H1 (cell line): ENCODE data around the gene ATP13A2. TPM values are rescaled to one million over a fixed set of nuclear protein-coding genes. Genes with fewer than 3 reads are reported as not detected.

Source experiments
- CTCF ChIA-PET: fragments of 300-600 bp; sonication (Branson Sonifier 250); formaldehyde crosslinking; loops from one replicate; lab custom pipeline; 2021; ENCODE audit not compliant: partially characterized antibody; lab: Charles Lee
- POLR2A ChIA-PET: fragments of 300-600 bp; sonication (Branson Sonifier 250); formaldehyde crosslinking; loops from one replicate; lab custom pipeline; 2021; ENCODE audit warnings: inconsistent platforms; ENCODE audit not compliant: partially characterized antibody; lab: Charles Lee
- DNase-seq, 2 experiments: peaks; one replicate each; pipeline versions ENCODE4 v3.0.0 to v3.0.0-alpha.2; 2010 to 2022; ENCODE audit warnings: low spot score in 2 of 2, low read depth in 1 of 2, mixed read lengths in 1 of 2
- FAIRE-seq: peaks from 2 replicates; lab custom pipeline; 2011; peaks lifted over from hg19 to GRCh38; lab: Jason Lieb, UNC
- H2AFZ ChIP-seq: 2 replicates; pipeline ENCODE4 v1.8.1; 2012; ENCODE audit warnings: low read length, inconsistent platforms
- H2AK5ac ChIP-seq: 2 replicates; pipeline ENCODE4 v1.6.1; 2013; ENCODE audit warnings: low read depth, low read length
- H2BK120ac ChIP-seq: replicated peaks from 2 replicates; pipeline ENCODE3; 2013; ENCODE audit warnings: low read depth, low read length, inconsistent platforms
- H2BK12ac ChIP-seq: 2 replicates; pipeline ENCODE4 v1.6.1; 2013; ENCODE audit warnings: low read depth, low read length
- H2BK15ac ChIP-seq: 2 replicates; pipeline ENCODE4 v1.6.1; 2013; ENCODE audit warnings: low read length
- H2BK20ac ChIP-seq: 2 replicates; pipeline ENCODE4 v1.6.1; 2013; ENCODE audit warnings: low read length
- H2BK5ac ChIP-seq: 2 replicates; pipeline ENCODE4 v1.6.1; 2013; ENCODE audit warnings: low read depth, low read length
- H3K14ac ChIP-seq: 2 replicates; pipeline ENCODE4 v1.6.1; 2013; ENCODE audit warnings: inconsistent platforms; ENCODE audit not compliant: insufficient read length
- H3K18ac ChIP-seq: 2 replicates; pipeline ENCODE4 v1.6.1; 2013; ENCODE audit warnings: low read length; ENCODE audit errors: extremely low read depth
- H3K23ac ChIP-seq: 2 replicates; pipeline ENCODE4 v1.6.1; 2013; ENCODE audit warnings: inconsistent platforms; ENCODE audit not compliant: insufficient read length
- H3K23me2 ChIP-seq: 2 replicates; pipeline ENCODE4 v1.6.1; 2013; ENCODE audit warnings: low read depth, low read length
- H3K27ac ChIP-seq: 2 replicates; pipeline ENCODE4 v1.6.1; 2011; ENCODE audit warnings: low read depth, low read length, inconsistent platforms
- H3K27me3 ChIP-seq, 4 experiments: replicated peaks in 1 of 4; 1 replicate in 1 of 4; 2 replicates in 3 of 4; pipeline versions ENCODE4 v1.6.1 to v1.8.1; 2011 to 2013; ENCODE audit warnings: low read length in 3 of 4, mild to moderate bottlenecking in 3 of 4, inconsistent platforms in 2 of 4, mixed read lengths in 2 of 4, moderate library complexity in 1 of 4; ENCODE audit not compliant: control insufficient read depth in 3 of 4, insufficient read depth in 3 of 4; ENCODE audit errors: extremely low read depth in 1 of 4
- H3K36me3 ChIP-seq, 4 experiments: 2 replicates each; pipeline versions ENCODE4 v1.6.1 to v1.8.1; 2011 to 2013; ENCODE audit warnings: mild to moderate bottlenecking in 4 of 4, low read length in 3 of 4, moderate library complexity in 2 of 4, control low read depth in 1 of 4, inconsistent platforms in 1 of 4; ENCODE audit not compliant: insufficient read depth in 4 of 4, control insufficient read depth in 2 of 4
- H3K4ac ChIP-seq: replicated peaks from 2 replicates; pipeline ENCODE3; 2013; ENCODE audit warnings: low read length, low read depth, mixed read lengths, inconsistent platforms; ENCODE audit not compliant: insufficient read length
- H3K4me1 ChIP-seq, 4 experiments: replicated peaks in 1 of 4; 1 replicate in 1 of 4; 2 replicates in 3 of 4; pipeline versions ENCODE4 v1.6.1 to v1.8.1; 2011 to 2013; ENCODE audit warnings: low read length in 3 of 4, inconsistent platforms in 2 of 4, mixed read lengths in 1 of 4; ENCODE audit not compliant: insufficient read depth in 4 of 4, control insufficient read depth in 3 of 4
- H3K4me2 ChIP-seq, 2 experiments: 2 replicates each; pipeline versions ENCODE4 v1.6.1 to v1.8.1; 2011 to 2013; ENCODE audit warnings: low read depth in 2 of 2, low read length in 2 of 2, control low read depth in 1 of 2, inconsistent platforms in 1 of 2, mild to moderate bottlenecking in 1 of 2; ENCODE audit not compliant: insufficient read depth in 1 of 2
- H3K4me3 ChIP-seq, 4 experiments: fragments of 200-600, 300-600 bp in 1 of 4; sonication (generic), shearing (Covaris generic), sonication (Bioruptor Twin) in 1 of 4; 2 replicates each; pipeline versions ENCODE4 v1.5.1 to v1.8.1; 2011 to 2016; ENCODE audit warnings: low read length in 4 of 4, low read depth in 3 of 4, control low read depth in 2 of 4, inconsistent platforms in 2 of 4, mild to moderate bottlenecking in 2 of 4, mixed read lengths in 1 of 4, moderate library complexity in 1 of 4; ENCODE audit not compliant: insufficient read depth in 2 of 4; ENCODE audit errors: extremely low read depth in 1 of 4
- H3K56ac ChIP-seq: replicated peaks from 2 replicates; pipeline ENCODE3; 2013; ENCODE audit warnings: low read depth, mild to moderate bottlenecking, mixed read lengths, low read length, inconsistent platforms; ENCODE audit not compliant: insufficient read length
- H3K79me1 ChIP-seq: 2 replicates; pipeline ENCODE4 v1.6.1; 2013; ENCODE audit warnings: low read depth, low read length, control low read depth
- H3K79me2 ChIP-seq, 2 experiments: 2 replicates each; pipeline versions ENCODE4 v1.6.1 to v1.8.1; 2012 to 2013; ENCODE audit warnings: low read length in 2 of 2, mild to moderate bottlenecking in 2 of 2, inconsistent platforms in 1 of 2; ENCODE audit not compliant: insufficient read depth in 2 of 2, control insufficient read depth in 1 of 2
- H3K9ac ChIP-seq, 4 experiments: replicated peaks in 1 of 4; 1 replicate in 1 of 4; 2 replicates in 3 of 4; pipeline versions ENCODE4 v1.6.1 to v1.8.1; 2011 to 2013; ENCODE audit warnings: low read depth in 3 of 4, low read length in 3 of 4, control low read depth in 2 of 4, mild to moderate bottlenecking in 2 of 4, moderate library complexity in 2 of 4, inconsistent platforms in 1 of 4; ENCODE audit errors: extremely low read depth in 1 of 4
- H3K9me3 ChIP-seq, 2 experiments: 2 replicates each; pipeline versions ENCODE4 v1.6.1 to v1.8.1; 2012 to 2013; ENCODE audit warnings: mild to moderate bottlenecking in 2 of 2, moderate library complexity in 2 of 2, control low read depth in 1 of 2, inconsistent platforms in 1 of 2, low read depth in 1 of 2, low read length in 1 of 2, mixed read lengths in 1 of 2; ENCODE audit not compliant: insufficient read depth in 2 of 2
- H4K20me1 ChIP-seq, 2 experiments: replicated peaks in 1 of 2; 2 replicates each; pipeline versions ENCODE3 to v1.8.1; 2011 to 2013; ENCODE audit warnings: inconsistent platforms in 2 of 2, low read length in 2 of 2, mild to moderate bottlenecking in 1 of 2; ENCODE audit not compliant: insufficient read depth in 2 of 2, control insufficient read depth in 1 of 2
- H4K5ac ChIP-seq: 2 replicates; pipeline ENCODE4 v1.6.1; 2013; ENCODE audit warnings: low read length, low read depth, mixed read lengths, inconsistent platforms; ENCODE audit not compliant: insufficient read length
- H4K8ac ChIP-seq: 2 replicates; pipeline ENCODE4 v1.8.0; 2013; ENCODE audit warnings: mild to moderate bottlenecking, moderate library complexity, low read length, inconsistent platforms; ENCODE audit not compliant: insufficient read depth; ENCODE audit errors: extremely low read depth
- H4K91ac ChIP-seq: replicated peaks from 2 replicates; pipeline ENCODE3; 2013; ENCODE audit warnings: low read length, mixed read lengths, inconsistent platforms; ENCODE audit not compliant: insufficient read length
- BACH1 ChIP-seq: IDR thresholded peaks from 2 replicates; pipeline ENCODE4 v1.6.1; 2012; ENCODE audit warnings: low read length, improper control_type of control experiment
- KDM5A ChIP-seq: fragments of 200-600 bp; IDR thresholded peaks from 2 replicates; pipeline ENCODE4 v1.7.1; 2012; ENCODE audit warnings: mild to moderate bottlenecking, low read length, inconsistent platforms, mixed read lengths
- SIN3A ChIP-seq, 2 experiments: IDR thresholded peaks in 1 of 2; conservative IDR thresholded peaks in 1 of 2; 2 replicates each; pipeline ENCODE4 v1.6.1; 2011 to 2012; ENCODE audit warnings: low read length in 2 of 2, improper control_type of control experiment in 1 of 2, low read depth in 1 of 2, mild to moderate bottlenecking in 1 of 2
- WGBS, 2 experiments: shearing (Covaris generic) in 1 of 2; methylation state at CpG; one replicate each; pipeline versions ENCODE4 v1.1.6 to v1.1.7; 2013 to 2015; ENCODE audit warnings: low lambda C conversion rate in 2 of 2, mixed read lengths in 2 of 2, inconsistent platforms in 1 of 2, low coverage in 1 of 2, missing lambda C conversion rate in 1 of 2; ENCODE audit not compliant: insufficient replicate concordance in 2 of 2, insufficient coverage in 1 of 2, insufficient read length in 1 of 2; ENCODE audit errors: extremely low coverage in 1 of 2, missing lambda C conversion rate in 1 of 2; 5-methylcytosine and 5-hydroxymethylcytosine counted together
- polyA plus RNA-seq, 7 experiments: library from polyadenylated mRNA; depleted of rRNA in 3 of 7; stranded (reverse) in 5 of 7; unstranded in 2 of 7; fragments of >200 nt in 5 of 7; fragments of 200-250 nt in 2 of 7; gene quantifications; 1 replicate in 5 of 7; 2 replicates in 1 of 7; 4 replicates in 1 of 7; pipeline versions ENCODE4 v1.2.1 to v1.2.3, GENCODE V29; 2011 to 2013; ENCODE audit warnings: missing spikeins in 2 of 7, mixed read lengths in 2 of 7
- total RNA-seq: library from RNA; stranded (reverse); fragmentation: NEBNext Ultra II Directional; extraction: Animal tissue kit (Norgen Biotek cat#: 25700); gene quantifications from 2 replicates; pipeline ENCODE4 v1.2.1, GENCODE V29; 2021

The ATP13A2 gene
- total and polyA plus RNA-seq, 2 of the 8 experiments (the other 6 are each of a cell fraction or from before 2014, with no cell fraction given) = 82.1 to 83.6 TPM

GRCh38 chr1:17008208-17008855 lies 3.4 kb downstream of the ATP13A2 start:
- Histone ChIP-seq H3K4me1 (peaks cover 7 to 31% (median 20%) of the 10 kb centered on the region in 4 experiments), H2BK15ac (0 out of 2 replicates have a peak overlapping the region, but pooled peaks have one; percentile 18), H3K14ac (no peak overlapping the region), H4K8ac (no peak overlapping the region), H4K91ac (no peak overlapping the region), H3K56ac (no peak overlapping the region), H2BK5ac (no peak overlapping the region), H2BK12ac (no peak overlapping the region), H2AFZ (no peak overlapping the region), H2BK20ac (no peak overlapping the region), H3K23me2 (peaks cover 5% of the 10 kb centered on the region; the same call in 1 of the 2 replicates), H4K5ac (no peak overlapping the region), H3K79me1 (no peaks in the 10 kb centered on the region; the same call in 1 of the 2 replicates), H3K18ac (no peak overlapping the region), H3K4ac (no peak overlapping the region), H3K4me2 (no peak overlapping the region), H3K27ac (no peak overlapping the region), H3K23ac (no peak overlapping the region), H2AK5ac (no peak overlapping the region), H3K79me2 (peaks cover 0 to 4% of the 10 kb centered on the region in 2 experiments; a peak in 1 of 4 replicates), H4K20me1 (peaks cover 0 to 7% of the 10 kb centered on the region in 2 experiments), H3K4me3 (no peak overlapping the region), H2BK120ac (no peak overlapping the region), H3K27me3 (no peaks in the 10 kb centered on the region), H3K9ac (no peak overlapping the region), H3K9me3 (no peaks in the 10 kb centered on the region), H3K36me3 (peaks cover 0 to 11% (median 8%) of the 10 kb centered on the region in 4 experiments; a peak in 5 of 8 replicates)
- no peak for FAIRE-seq
- 90% methylated on average over 15 of the region's 15 CpGs; no CpG with 5 or more reads in 1 of the 2 experiments for WGBS, 2 experiments
- no peak for DNase-seq
- TF ChIP-seq SIN3A (conservative IDR thresholded peaks at IDR 0.05 in 1 of 2, IDR thresholded peaks at IDR 0.05 in 1 of 2; ENCODE audit: low read depth in 1 of 2, low read length in 2 of 2) (no peak), KDM5A (no peak), BACH1 (no peak)
- POLR2A ChIA-PET = interaction anchor here (0.6 to 2.7 kb wide), 9 partner anchors 9 to 44 kb away, joined by 3 to 18 read pairs (median 4); partner anchors contain the start of gene MFAP2
- CTCF ChIA-PET = interaction anchor here (0.6 to 11.4 kb wide), 5 partner anchors 20 to 104 kb away, joined by 3 to 164 read pairs (median 7); no protein-coding TSS in a partner anchor
